Measurements from ENCODE around the gene GTSE1. TPM values are rescaled to one million over a fixed set of nuclear protein-coding genes. Genes with fewer than 3 reads are reported as not detected.

The GTSE1 gene
- total RNA-seq, 2 experiments from 2014 or later: 96.4 to 103 TPM

- Mint-ChIP-seq H3K4me3 (no peak overlapping the region), H3K36me3 (ENCODE audit: low read depth) (peaks cover 25% of the 10 kb centered on the region), H3K4me1 (peaks cover 3% of the 10 kb centered on the region), H3K27ac (no peak overlapping the region), H3K27me3 (no peaks in the 10 kb centered on the region), H3K9me3 (no peaks in the 10 kb centered on the region)
- POLR2A ChIA-PET: no interaction called here
- CTCF ChIA-PET: interaction anchor here (1.1 to 2.3 kb wide), 5 partner anchors 10 to 128 kb away, joined by 3 to 12 read pairs (median 3); partner anchors contain the start of gene TTC38
- DNase-seq: no peak
These were observed 17.7 kb upstream of the GTSE1 start for GRCh38 chr22:46278656-46279645.

- no peak overlapping the region for H3K4me3 Mint-ChIP-seq
- H3K27me3 Mint-ChIP-seq: no peaks in the 10 kb centered on the region
- ChIA-PET CTCF (interaction anchor here (0.6 to 1.5 kb wide), 3 partner anchors 11 to 35 kb away, joined by 3 to 5 read pairs (median 4); no protein-coding TSS in a partner anchor), POLR2A (no interaction called here)
- H3K27ac Mint-ChIP-seq: no peak overlapping the region
- no peak for DNase-seq
- H3K36me3 Mint-ChIP-seq (ENCODE audit: low read depth): peaks cover 22% of the 10 kb centered on the region
- H3K9me3 Mint-ChIP-seq: no peaks in the 10 kb centered on the region
- peaks cover 3% of the 10 kb centered on the region for H3K4me1 Mint-ChIP-seq
These were observed 16.4 kb upstream of the GTSE1 start for GRCh38 chr22:46280063-46280817.

GRCh38 chr22:46280999-46281623 is 15.6 kb upstream of the GTSE1 start:
- Mint-ChIP-seq H3K27me3 (no peaks in the 10 kb centered on the region), H3K36me3 (ENCODE audit: low read depth) (peaks cover 14% of the 10 kb centered on the region), H3K9me3 (no peaks in the 10 kb centered on the region), H3K4me3 (no peak overlapping the region), H3K4me1 (peaks cover 3% of the 10 kb centered on the region), H3K27ac (no peak overlapping the region)
- CTCF ChIA-PET: interaction anchor here (0.6 to 1.5 kb wide), 2 partner anchors 16 to 105 kb away, joined by 3 to 4 read pairs; no protein-coding TSS in a partner anchor
- POLR2A ChIA-PET: no interaction called here
- no peak for DNase-seq

- Mint-ChIP-seq H3K27me3 (no peaks in the 10 kb centered on the region), H3K27ac (peak overlapping the region; percentile 25), H3K4me1 (peaks cover 3% of the 10 kb centered on the region), H3K9me3 (no peaks in the 10 kb centered on the region), H3K4me3 (no peak overlapping the region), H3K36me3 (ENCODE audit: low read depth) (peaks cover 12% of the 10 kb centered on the region)
- ChIA-PET CTCF (no interaction called here), POLR2A (no interaction called here)
- DNase-seq: no peak
These were observed 14.6 kb upstream of the GTSE1 start for GRCh38 chr22:46281866-46282678.

- peaks cover 16% of the 10 kb centered on the region for H3K4me1 Mint-ChIP-seq
- no peak for DNase-seq
- H3K27ac Mint-ChIP-seq: peak overlapping the region; percentile 42
- H3K4me3 Mint-ChIP-seq: no peak overlapping the region
- H3K9me3 Mint-ChIP-seq: no peaks in the 10 kb centered on the region
- H3K27me3 Mint-ChIP-seq: no peaks in the 10 kb centered on the region
- CTCF ChIA-PET: interaction anchor here (0.7 to 1.8 kb wide), 6 partner anchors 11 to 279 kb away, joined by 3 to 5 read pairs (median 4); partner anchors contain the start of genes GTSE1 and TTC38
- peaks cover 9% of the 10 kb centered on the region for H3K36me3 Mint-ChIP-seq (ENCODE audit: low read depth)
- POLR2A ChIA-PET: no interaction called here
These were observed 10.7 kb upstream of the GTSE1 start for GRCh38 chr22:46286006-46286405.

- POLR2A ChIA-PET: no interaction called here
- Mint-ChIP-seq H3K27me3 (no peaks in the 10 kb centered on the region), H3K4me1 (peaks cover 17% of the 10 kb centered on the region)
These were observed 9.5 kb upstream of the GTSE1 start for GRCh38 chr22:46286941-46287872.

GRCh38 chr22:46287873-46288751 is 8.6 kb upstream of the GTSE1 start:
- peaks cover 18% of the 10 kb centered on the region for H3K36me3 Mint-ChIP-seq (ENCODE audit: low read depth)
- peak; percentile 41 for DNase-seq
- H3K27me3 Mint-ChIP-seq: no peaks in the 10 kb centered on the region
- H3K9me3 Mint-ChIP-seq: peaks cover 5% of the 10 kb centered on the region
- ChIA-PET POLR2A (no interaction called here), CTCF (interaction anchor here (0.7 to 3.2 kb wide), 6 partner anchors 10 to 282 kb away, joined by 3 to 12 read pairs (median 3); no protein-coding TSS in a partner anchor)
- H3K27ac Mint-ChIP-seq: peak overlapping the region; percentile 86
- H3K4me3 Mint-ChIP-seq: peak overlapping the region; percentile 54
- peaks cover 25% of the 10 kb centered on the region for H3K4me1 Mint-ChIP-seq

More at GRCh38 chr22:46286941-46287872, 9.5 kb upstream of the GTSE1 start:
- Mint-ChIP-seq H3K9me3 (peaks cover under 1% of the 10 kb centered on the region), H3K36me3 (ENCODE audit: low read depth) (peaks cover 8% of the 10 kb centered on the region), H3K27ac (peak overlapping the region; percentile 86), H3K4me3 (peak overlapping the region; percentile 54)
- CTCF ChIA-PET: interaction anchor here (0.6 to 3.2 kb wide), 7 partner anchors 9 to 1764 kb away, joined by 3 to 12 read pairs (median 5); partner anchors contain the start of gene TTC38
- no peak for DNase-seq

GRCh38 chr22:46288846-46289243 is 7.8 kb upstream of the GTSE1 start:
- Mint-ChIP-seq H3K4me1 (peaks cover 32% of the 10 kb centered on the region), H3K27me3 (no peaks in the 10 kb centered on the region), H3K9me3 (peaks cover 5% of the 10 kb centered on the region), H3K27ac (no peak overlapping the region), H3K36me3 (ENCODE audit: low read depth) (peaks cover 21% of the 10 kb centered on the region), H3K4me3 (no peak overlapping the region)
- ChIA-PET CTCF (interaction anchor here (0.9 to 3.2 kb wide), 5 partner anchors 11 to 282 kb away, joined by 3 to 12 read pairs (median 3); no protein-coding TSS in a partner anchor), POLR2A (interaction anchor here (0.7 kb wide), 1 partner anchor 46 kb away, joined by 3 read pairs; the partner anchor contains the start of gene TRMU)
- no peak for DNase-seq

GRCh38 chr22:46289244-46289891 is 7.3 kb upstream of the GTSE1 start:
- peaks cover 5% of the 10 kb centered on the region for H3K9me3 Mint-ChIP-seq
- no peaks in the 10 kb centered on the region for H3K27me3 Mint-ChIP-seq
- H3K36me3 Mint-ChIP-seq (ENCODE audit: low read depth): peaks cover 16% of the 10 kb centered on the region
- no peak overlapping the region for H3K4me3 Mint-ChIP-seq
- no peak overlapping the region for H3K27ac Mint-ChIP-seq
- ChIA-PET CTCF (interaction anchor here (0.9 to 3.2 kb wide), 6 partner anchors 12 to 283 kb away, joined by 3 to 12 read pairs (median 3); no protein-coding TSS in a partner anchor), POLR2A (interaction anchor here (0.7 kb wide), 1 partner anchor 46 kb away, joined by 3 read pairs; the partner anchor contains the start of gene TRMU)
- peaks cover 37% of the 10 kb centered on the region for H3K4me1 Mint-ChIP-seq
- DNase-seq: no peak

All from activated CD4-positive, alpha-beta T cell treated with anti-CD3 and anti-CD28 coated beads, Interleukin-2, amount 10 ng/mL, durations not matched to agents 7 days and 5 days (primary cell).